Upper lobe of left lung (tissue), 4 donors: Measurements from ENCODE around the gene GATAD2B.

ENCODE experiments used
- EP300 ChIP-seq, 4 donors: sonication (generic); formaldehyde crosslinking; IDR thresholded peaks; one replicate each; pipeline ENCODE4 v1.5.1; 2017; ENCODE audit warnings: antibody characterized with exemption in 4 of 4, control low read depth in 2 of 4
- POLR2A ChIP-seq, 4 donors: fragments of 450-650 bp; IDR thresholded peaks; one replicate each; pipeline ENCODE4 v1.5.1; 2016 to 2017; ENCODE audit warnings: antibody characterized with exemption in 4 of 4, mild to moderate bottlenecking in 2 of 4
- POLR2AphosphoS5 ChIP-seq, 2 donors: sonication (generic); formaldehyde crosslinking; IDR thresholded peaks; one replicate each; pipeline ENCODE4 v1.5.1; 2017; ENCODE audit warnings: antibody characterized with exemption in 2 of 2
- TF ChIP-seq, protein P1 (sequence below), 6 experiments: fragments of 450-650 bp in 4 of 6; fragments of 200-600 bp in 2 of 6; sonication (generic) in 2 of 6; IDR thresholded peaks; one replicate each; pipeline ENCODE4 v1.5.1; 2016 to 2019; ENCODE audit warnings: antibody characterized with exemption in 6 of 6

DNA sequence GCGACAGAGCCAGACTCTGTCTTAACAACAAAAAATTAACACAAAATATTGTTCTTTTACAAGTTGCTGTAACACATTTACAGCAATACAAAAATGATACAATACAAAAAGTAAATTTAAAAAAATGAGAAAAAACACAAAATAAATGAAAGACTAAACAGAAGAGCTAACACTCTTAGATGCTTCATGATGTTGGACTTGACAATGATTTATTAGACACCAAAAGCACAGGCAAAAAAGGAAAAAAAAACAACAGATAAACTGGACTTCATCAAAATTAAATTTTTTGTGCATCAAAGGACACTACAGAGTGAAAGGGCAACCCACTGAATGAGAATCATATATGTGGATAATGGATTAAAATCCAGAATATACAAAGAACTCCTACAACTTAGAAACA lies 16.4 kb downstream of the GATAD2B start:
- TF ChIP-seq POLR2AphosphoS5 (IDR thresholded peaks at IDR 0.05) (no peak), EP300 (IDR thresholded peaks at IDR 0.05) (no peak), POLR2A (IDR thresholded peaks at IDR 0.05) (no peak)
- TF ChIP-seq, protein P1, sequence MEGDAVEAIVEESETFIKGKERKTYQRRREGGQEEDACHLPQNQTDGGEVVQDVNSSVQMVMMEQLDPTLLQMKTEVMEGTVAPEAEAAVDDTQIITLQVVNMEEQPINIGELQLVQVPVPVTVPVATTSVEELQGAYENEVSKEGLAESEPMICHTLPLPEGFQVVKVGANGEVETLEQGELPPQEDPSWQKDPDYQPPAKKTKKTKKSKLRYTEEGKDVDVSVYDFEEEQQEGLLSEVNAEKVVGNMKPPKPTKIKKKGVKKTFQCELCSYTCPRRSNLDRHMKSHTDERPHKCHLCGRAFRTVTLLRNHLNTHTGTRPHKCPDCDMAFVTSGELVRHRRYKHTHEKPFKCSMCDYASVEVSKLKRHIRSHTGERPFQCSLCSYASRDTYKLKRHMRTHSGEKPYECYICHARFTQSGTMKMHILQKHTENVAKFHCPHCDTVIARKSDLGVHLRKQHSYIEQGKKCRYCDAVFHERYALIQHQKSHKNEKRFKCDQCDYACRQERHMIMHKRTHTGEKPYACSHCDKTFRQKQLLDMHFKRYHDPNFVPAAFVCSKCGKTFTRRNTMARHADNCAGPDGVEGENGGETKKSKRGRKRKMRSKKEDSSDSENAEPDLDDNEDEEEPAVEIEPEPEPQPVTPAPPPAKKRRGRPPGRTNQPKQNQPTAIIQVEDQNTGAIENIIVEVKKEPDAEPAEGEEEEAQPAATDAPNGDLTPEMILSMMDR (IDR thresholded peaks at IDR 0.05) = no peak
